ENCODE measurements around the gene IKBKE.
A peak's percentile ranks its signal among the peaks of the same experiment; 100 is the strongest.

IKBKE gene

DNA sequence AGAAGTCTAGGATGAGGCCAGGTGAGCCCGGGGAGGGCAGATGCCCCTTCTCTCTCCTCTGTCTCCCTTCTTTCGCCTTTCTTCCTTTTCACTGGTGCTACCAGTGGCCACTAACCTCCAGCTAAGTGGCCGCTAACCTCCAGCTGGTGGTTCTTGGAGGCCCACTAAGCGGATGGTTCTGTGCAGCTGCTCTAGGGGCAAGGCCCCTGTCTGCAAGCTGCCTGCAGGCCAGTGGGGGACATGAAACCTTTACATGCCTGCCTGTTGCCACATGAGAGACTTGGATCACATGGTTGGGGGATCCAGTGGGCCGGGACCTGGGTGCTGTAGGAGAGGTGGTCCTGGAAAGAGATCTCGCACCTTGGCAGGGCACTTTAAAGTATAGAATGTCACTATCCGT is 17.7 kb downstream of the IKBKE start:
- no peak for TF ChIP-seq RAD21 (IDR thresholded peaks at IDR 0.05; ENCODE audit: low read depth)
- TF ChIP-seq, protein P1, sequence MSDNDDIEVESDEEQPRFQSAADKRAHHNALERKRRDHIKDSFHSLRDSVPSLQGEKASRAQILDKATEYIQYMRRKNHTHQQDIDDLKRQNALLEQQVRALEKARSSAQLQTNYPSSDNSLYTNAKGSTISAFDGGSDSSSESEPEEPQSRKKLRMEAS (IDR thresholded peaks at IDR 0.05): no peak
- no peak for TF ChIP-seq EP300 (IDR thresholded peaks at IDR 0.05; ENCODE audit: borderline replicate concordance)
- TF ChIP-seq YY1 (IDR thresholded peaks at IDR 0.05; ENCODE audit: low read depth): no peak
- no peak for TF ChIP-seq NFIC (IDR thresholded peaks at IDR 0.05)
- TF ChIP-seq TCF12 (IDR thresholded peaks at IDR 0.05; ENCODE audit: low read depth): no peak
- no peak for TF ChIP-seq EGR1 (IDR thresholded peaks at IDR 0.05)
- no peak for TF ChIP-seq CREB1 (IDR thresholded peaks at IDR 0.05; ENCODE audit: low read depth)
- no peak for TF ChIP-seq TAF1 (IDR thresholded peaks at IDR 0.05; ENCODE audit: low read depth)

DNA sequence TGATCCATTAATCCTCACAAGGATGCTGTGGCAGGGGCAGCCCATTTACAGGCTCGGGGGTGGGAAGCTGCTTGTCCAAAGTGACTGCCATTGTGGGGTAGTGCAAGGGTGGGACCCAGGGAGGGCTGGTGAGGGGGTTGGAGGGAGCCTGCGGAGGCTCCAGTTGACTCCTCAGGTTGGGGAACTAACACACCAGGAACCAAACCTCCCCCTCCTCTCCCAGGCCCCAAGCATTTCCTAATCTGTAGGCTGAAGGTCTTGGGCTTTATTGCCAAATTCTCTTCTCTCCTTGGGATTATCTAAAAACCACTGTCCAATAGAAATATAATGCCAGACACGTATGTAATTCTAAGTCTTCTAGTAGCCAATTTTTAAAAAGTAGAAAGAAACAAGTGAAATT is 18.2 kb downstream of the IKBKE start:
- no peak for TF ChIP-seq FOXM1 (IDR thresholded peaks at IDR 0.05; ENCODE audit: borderline replicate concordance, low read depth)
- TF ChIP-seq NFIC (IDR thresholded peaks at IDR 0.05): no peak
- TF ChIP-seq, protein P2, sequence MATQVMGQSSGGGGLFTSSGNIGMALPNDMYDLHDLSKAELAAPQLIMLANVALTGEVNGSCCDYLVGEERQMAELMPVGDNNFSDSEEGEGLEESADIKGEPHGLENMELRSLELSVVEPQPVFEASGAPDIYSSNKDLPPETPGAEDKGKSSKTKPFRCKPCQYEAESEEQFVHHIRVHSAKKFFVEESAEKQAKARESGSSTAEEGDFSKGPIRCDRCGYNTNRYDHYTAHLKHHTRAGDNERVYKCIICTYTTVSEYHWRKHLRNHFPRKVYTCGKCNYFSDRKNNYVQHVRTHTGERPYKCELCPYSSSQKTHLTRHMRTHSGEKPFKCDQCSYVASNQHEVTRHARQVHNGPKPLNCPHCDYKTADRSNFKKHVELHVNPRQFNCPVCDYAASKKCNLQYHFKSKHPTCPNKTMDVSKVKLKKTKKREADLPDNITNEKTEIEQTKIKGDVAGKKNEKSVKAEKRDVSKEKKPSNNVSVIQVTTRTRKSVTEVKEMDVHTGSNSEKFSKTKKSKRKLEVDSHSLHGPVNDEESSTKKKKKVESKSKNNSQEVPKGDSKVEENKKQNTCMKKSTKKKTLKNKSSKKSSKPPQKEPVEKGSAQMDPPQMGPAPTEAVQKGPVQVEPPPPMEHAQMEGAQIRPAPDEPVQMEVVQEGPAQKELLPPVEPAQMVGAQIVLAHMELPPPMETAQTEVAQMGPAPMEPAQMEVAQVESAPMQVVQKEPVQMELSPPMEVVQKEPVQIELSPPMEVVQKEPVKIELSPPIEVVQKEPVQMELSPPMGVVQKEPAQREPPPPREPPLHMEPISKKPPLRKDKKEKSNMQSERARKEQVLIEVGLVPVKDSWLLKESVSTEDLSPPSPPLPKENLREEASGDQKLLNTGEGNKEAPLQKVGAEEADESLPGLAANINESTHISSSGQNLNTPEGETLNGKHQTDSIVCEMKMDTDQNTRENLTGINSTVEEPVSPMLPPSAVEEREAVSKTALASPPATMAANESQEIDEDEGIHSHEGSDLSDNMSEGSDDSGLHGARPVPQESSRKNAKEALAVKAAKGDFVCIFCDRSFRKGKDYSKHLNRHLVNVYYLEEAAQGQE (IDR thresholded peaks at IDR 0.05; ENCODE audit: low read depth): no peak
- TF ChIP-seq TCF12 (IDR thresholded peaks at IDR 0.05; ENCODE audit: low read depth): no peak
- no peak for TF ChIP-seq CREB1 (IDR thresholded peaks at IDR 0.05; ENCODE audit: low read depth)
- no peak for TF ChIP-seq RAD21 (IDR thresholded peaks at IDR 0.05; ENCODE audit: low read depth)

DNA sequence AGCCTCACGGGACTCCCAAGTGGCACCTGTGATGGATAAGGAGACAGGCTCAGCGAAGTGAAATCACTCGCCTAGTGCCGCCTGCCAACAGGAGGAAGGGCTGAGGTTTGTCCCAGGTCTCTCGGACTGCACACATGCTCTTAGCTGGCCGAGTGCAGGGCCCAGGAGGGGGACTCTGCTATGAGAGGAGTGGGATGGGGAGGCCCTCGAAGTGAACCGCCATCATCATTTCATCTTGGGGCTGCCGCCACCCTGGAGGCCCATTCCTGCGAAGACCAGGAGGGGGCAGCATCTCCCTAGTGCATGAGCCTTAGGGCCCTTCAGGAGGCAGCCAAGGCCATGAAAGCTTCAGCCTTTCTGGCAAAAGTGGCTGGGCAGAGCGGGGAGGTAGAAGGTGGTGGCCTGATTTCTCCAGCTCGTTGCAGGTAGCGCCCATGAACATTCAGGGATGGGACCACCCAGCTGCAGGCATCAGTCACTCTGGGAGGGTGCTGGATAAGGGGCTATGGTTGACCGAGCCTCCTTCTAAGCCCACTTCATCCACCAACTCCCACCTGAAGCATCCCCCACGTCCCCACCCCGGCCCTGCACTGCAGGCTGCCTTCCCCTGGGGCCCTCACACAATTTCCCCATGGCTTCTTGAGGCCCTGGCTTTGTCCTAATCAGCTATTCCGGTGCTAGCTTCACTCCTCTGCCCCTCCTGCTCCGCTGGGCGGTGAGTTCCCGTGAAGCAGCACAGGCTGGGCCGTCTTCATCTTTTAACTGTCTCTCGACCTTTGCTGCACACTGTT is 19.9 kb downstream of the IKBKE start:
- TF ChIP-seq YY1 (IDR thresholded peaks at IDR 0.05; ENCODE audit: low read depth) (peak; percentile 53; the same call in 1 of the 2 replicates), RAD21 (IDR thresholded peaks at IDR 0.05; ENCODE audit: low read depth) (peak; percentile 97), EGR1 (IDR thresholded peaks at IDR 0.05) (no peak)

DNA sequence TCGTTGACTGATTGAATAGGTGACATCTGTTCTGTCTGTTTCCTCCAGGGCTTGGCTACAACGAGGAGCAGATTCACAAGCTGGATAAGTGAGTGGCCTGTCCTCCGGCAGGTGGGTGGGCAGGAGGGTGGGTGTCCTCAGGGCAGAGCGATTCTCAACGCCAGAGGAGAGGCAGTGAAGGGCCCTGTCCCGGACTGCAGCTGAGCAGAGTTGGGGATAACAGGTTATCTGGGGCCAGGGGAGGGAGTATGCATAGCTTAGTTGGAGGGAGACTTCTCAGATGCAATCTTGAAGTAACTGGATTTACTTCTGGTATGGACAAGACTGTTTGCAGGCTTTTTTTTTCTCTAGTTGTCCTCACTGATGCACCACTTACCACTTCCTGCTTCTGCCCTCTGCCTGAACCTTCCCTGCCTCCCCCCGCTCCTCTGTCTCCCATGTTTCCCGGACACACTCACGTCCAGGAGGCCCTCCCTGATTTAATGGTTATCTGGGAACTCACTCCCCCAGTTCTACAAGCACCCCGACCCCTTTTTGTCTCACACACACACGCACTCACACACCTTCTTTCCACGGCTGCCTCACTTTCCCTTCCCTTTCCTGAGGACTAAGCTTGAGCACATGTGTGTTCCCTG is 20.6 kb downstream of the IKBKE start:
- TF ChIP-seq TCF12 (IDR thresholded peaks at IDR 0.05; ENCODE audit: low read depth) (no peak), NFIC (IDR thresholded peaks at IDR 0.05) (no peak), CREB1 (IDR thresholded peaks at IDR 0.05; ENCODE audit: low read depth) (no peak), FOXM1 (IDR thresholded peaks at IDR 0.05; ENCODE audit: borderline replicate concordance, low read depth) (no peak), TEAD4 (IDR thresholded peaks at IDR 0.05) (no peak)
- TF ChIP-seq, protein P1 (IDR thresholded peaks at IDR 0.05): no peak

DNA sequence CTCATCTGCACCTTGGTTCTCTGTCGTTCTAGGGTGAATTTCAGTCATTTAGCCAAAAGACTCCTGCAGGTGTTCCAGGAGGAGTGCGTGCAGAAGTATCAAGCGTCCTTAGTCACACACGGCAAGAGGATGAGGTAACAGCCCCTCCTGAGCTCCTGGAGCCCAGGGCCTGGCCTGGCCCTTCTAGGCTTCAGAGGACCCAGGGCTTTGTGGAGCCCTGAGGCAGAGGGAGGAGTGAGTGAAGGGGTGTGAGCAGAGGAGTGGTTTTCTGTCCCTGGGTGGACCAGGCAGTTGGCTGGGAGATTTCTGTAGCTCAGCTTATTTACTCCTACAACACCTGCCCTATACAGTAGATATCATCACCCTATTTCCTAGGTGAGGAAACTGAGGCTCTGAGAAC is 21.3 kb downstream of the IKBKE start:
- TF ChIP-seq EP300 (IDR thresholded peaks at IDR 0.05; ENCODE audit: borderline replicate concordance) (no peak), CEBPB (IDR thresholded peaks at IDR 0.05) (no peak), YY1 (IDR thresholded peaks at IDR 0.05; ENCODE audit: low read depth) (no peak), ZBTB7A (IDR thresholded peaks at IDR 0.05; ENCODE audit: low read depth) (no peak), TEAD4 (IDR thresholded peaks at IDR 0.05) (no peak), NFIC (IDR thresholded peaks at IDR 0.05) (no peak), EGR1 (IDR thresholded peaks at IDR 0.05) (no peak), TCF12 (IDR thresholded peaks at IDR 0.05; ENCODE audit: low read depth) (no peak), TAF1 (IDR thresholded peaks at IDR 0.05; ENCODE audit: low read depth) (no peak), FOXM1 (IDR thresholded peaks at IDR 0.05; ENCODE audit: borderline replicate concordance, low read depth) (no peak), CREB1 (IDR thresholded peaks at IDR 0.05; ENCODE audit: low read depth) (no peak), RAD21 (IDR thresholded peaks at IDR 0.05; ENCODE audit: low read depth) (no peak)
- TF ChIP-seq, protein P2 (IDR thresholded peaks at IDR 0.05; ENCODE audit: low read depth): no peak
- TF ChIP-seq, protein P1 (IDR thresholded peaks at IDR 0.05): no peak
- TF ChIP-seq, protein P3, sequence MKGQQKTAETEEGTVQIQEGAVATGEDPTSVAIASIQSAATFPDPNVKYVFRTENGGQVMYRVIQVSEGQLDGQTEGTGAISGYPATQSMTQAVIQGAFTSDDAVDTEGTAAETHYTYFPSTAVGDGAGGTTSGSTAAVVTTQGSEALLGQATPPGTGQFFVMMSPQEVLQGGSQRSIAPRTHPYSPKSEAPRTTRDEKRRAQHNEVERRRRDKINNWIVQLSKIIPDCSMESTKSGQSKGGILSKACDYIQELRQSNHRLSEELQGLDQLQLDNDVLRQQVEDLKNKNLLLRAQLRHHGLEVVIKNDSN (IDR thresholded peaks at IDR 0.05): no peak

DNA sequence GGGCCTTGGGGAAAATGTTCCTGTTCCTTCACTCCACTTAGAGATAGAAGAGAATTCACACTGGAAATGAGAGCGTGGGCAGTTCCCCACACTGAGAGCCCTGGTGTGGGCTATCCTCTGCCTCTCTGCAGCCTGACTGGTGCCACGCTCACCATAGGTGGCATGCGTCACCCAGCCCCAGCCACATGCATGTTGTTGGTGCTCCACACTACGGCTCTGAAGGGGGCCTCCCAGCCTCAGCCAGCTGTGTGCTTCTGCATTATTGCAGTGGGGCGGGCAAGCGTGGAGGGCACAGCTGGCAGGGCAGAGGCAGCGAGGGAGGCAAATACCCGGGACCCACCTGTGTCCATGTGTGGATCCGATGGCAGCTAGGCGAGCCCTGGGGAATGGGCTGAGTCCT is 22.3 kb downstream of the IKBKE start:
- TF ChIP-seq TEAD4 (IDR thresholded peaks at IDR 0.05) (no peak), ZBTB7A (IDR thresholded peaks at IDR 0.05; ENCODE audit: low read depth) (no peak), FOXM1 (IDR thresholded peaks at IDR 0.05; ENCODE audit: borderline replicate concordance, low read depth) (no peak)
- TF ChIP-seq, protein P2 (IDR thresholded peaks at IDR 0.05; ENCODE audit: low read depth): no peak
